Spinal cord (tissue), 10 donors: Measurements from ENCODE around the gene FAM163B. TPM values are rescaled to one million over a fixed set of nuclear protein-coding genes. Genes with fewer than 3 reads are reported as not detected.

Experiments used
- DNase-seq, 6 donors: peaks; one replicate each; pipeline versions ENCODE4 v3.0.0 to v3.0.0-alpha.2; 2013 to 2015; ENCODE audit warnings: low spot score in 6 of 6, low read depth in 4 of 6
- H3K27ac ChIP-seq: one replicate; pipeline ENCODE4 v1.5.1; 2013; ENCODE audit warnings: low read depth, low read length, control low read depth
- H3K27me3 ChIP-seq: one replicate; pipeline ENCODE4 v1.6.1; 2013; ENCODE audit warnings: low read length; ENCODE audit not compliant: control insufficient read depth, insufficient read depth
- H3K36me3 ChIP-seq: one replicate; pipeline ENCODE4 v1.6.1; 2013; ENCODE audit warnings: low read length; ENCODE audit not compliant: control insufficient read depth, insufficient read depth
- H3K4me1 ChIP-seq: one replicate; pipeline ENCODE4 v1.6.1; 2013; ENCODE audit warnings: low read length; ENCODE audit not compliant: control insufficient read depth, insufficient read depth
- H3K4me3 ChIP-seq: one replicate; pipeline ENCODE4 v1.5.1; 2013; ENCODE audit warnings: low read depth, low read length, control low read depth
- H3K9me3 ChIP-seq: one replicate; pipeline ENCODE4 v1.6.1; 2013; ENCODE audit warnings: low read length; ENCODE audit not compliant: control insufficient read depth, insufficient read depth
- WGBS: methylation state at CpG from one replicate; pipeline ENCODE4 v1.1.5; 2013; ENCODE audit warnings: missing lambda C conversion rate; ENCODE audit not compliant: insufficient coverage; 5-methylcytosine and 5-hydroxymethylcytosine counted together
- polyA plus RNA-seq, 2 donors: library from polyadenylated mRNA; unstranded; fragments of 120-200 nt; gene quantifications; one replicate each; pipeline ENCODE4 v1.2.1, GENCODE V29; 2013; ENCODE audit not compliant: insufficient read length in 2 of 2
- total RNA-seq, 2 donors: library from RNA; depleted of rRNA in 1 of 2; stranded (reverse); fragments of 120-200 nt in 1 of 2; fragments of >200 nt in 1 of 2; gene quantifications; one replicate each; pipeline versions ENCODE4 v1.2.3 to v1.2.4, GENCODE V29; 2013 to 2014
- donor health status: healthy.

The FAM163B gene
- total and polyA plus RNA-seq, 4 donors: 5.0 to 29.1 (median 17.9) TPM

- no peak overlapping the region for H3K4me3 ChIP-seq
- peaks cover 18% of the 10 kb centered on the region for H3K36me3 ChIP-seq
- H3K27ac ChIP-seq: no peak overlapping the region
- DNase-seq: no peak
- peaks cover 77% of the 10 kb centered on the region for H3K4me1 ChIP-seq
- H3K27me3 ChIP-seq: peaks cover 10% of the 10 kb centered on the region
- WGBS: 84% methylated on average over 11 of the region's 11 CpGs
- H3K9me3 ChIP-seq: no peaks in the 10 kb centered on the region
These were observed 73.1 kb downstream of the FAM163B start for GRCh38 chr9:133536080-133536479.

GRCh38 chr9:133535306-133535877 is 73.8 kb downstream of the FAM163B start:
- no peak overlapping the region for H3K27ac ChIP-seq
- H3K9me3 ChIP-seq: no peaks in the 10 kb centered on the region
- H3K27me3 ChIP-seq: peaks cover 10% of the 10 kb centered on the region
- WGBS: 66% methylated on average over 8 of the region's 13 CpGs
- DNase-seq: no peak
- H3K4me1 ChIP-seq: peaks cover 72% of the 10 kb centered on the region
- no peak overlapping the region for H3K4me3 ChIP-seq
- peaks cover 12% of the 10 kb centered on the region for H3K36me3 ChIP-seq

- Histone ChIP-seq H3K4me3 (peak within 1 kb of the TSS; percentile 29), H3K9me3 (no peaks in the 10 kb centered on the region), H3K27ac (no peak within 1 kb of the TSS), H3K4me1 (peaks cover 70% of the 10 kb centered on the region), H3K36me3 (peaks cover 12% of the 10 kb centered on the region), H3K27me3 (peaks cover 7% of the 10 kb centered on the region)
- DNase-seq: peak in 4 of 6 donors; percentile 43 to 92 (median 70)
- 4% methylated on average over 60 of the region's 70 CpGs for WGBS
These were observed 74.6 kb downstream of the FAM163B start, which contains the start of gene ADAMTSL2 for GRCh38 chr9:133534346-133535291. Gene ADAMTSL2, plus strand, starts transcription at chr9:133534704. Its CDS starts 2,009 bp downstream, at chr9:133536713.

GRCh38 chr9:133533857-133534256 is 75.3 kb downstream of the FAM163B start:
- 40% methylated on average over 9 of the region's 9 CpGs for WGBS
- Histone ChIP-seq H3K27ac (no peak overlapping the region), H3K36me3 (peaks cover 9% of the 10 kb centered on the region), H3K4me3 (no peak overlapping the region), H3K9me3 (no peaks in the 10 kb centered on the region), H3K4me1 (peaks cover 70% of the 10 kb centered on the region), H3K27me3 (peaks cover 6% of the 10 kb centered on the region)
- peak in 1 of 6 donors; percentile 22 for DNase-seq

GRCh38 chr9:133532937-133533668 is 76.1 kb downstream of the FAM163B start:
- DNase-seq: peak in 2 of 6 donors; percentile 59 to 63
- 51% methylated on average over 20 of the region's 20 CpGs for WGBS
- Histone ChIP-seq H3K36me3 (peaks cover 9% of the 10 kb centered on the region), H3K27ac (no peak overlapping the region), H3K4me3 (no peak overlapping the region), H3K27me3 (peaks cover 7% of the 10 kb centered on the region), H3K9me3 (no peaks in the 10 kb centered on the region), H3K4me1 (peaks cover 70% of the 10 kb centered on the region)

- Histone ChIP-seq H3K4me1 (peaks cover 79% of the 10 kb centered on the region), H3K27ac (no peak overlapping the region), H3K36me3 (no peaks in the 10 kb centered on the region), H3K4me3 (no peak overlapping the region), H3K9me3 (no peaks in the 10 kb centered on the region), H3K27me3 (peaks cover 7% of the 10 kb centered on the region)
- DNase-seq: no peak
- 75% methylated on average over 9 of the region's 9 CpGs for WGBS
These were observed 77.9 kb downstream of the FAM163B start for GRCh38 chr9:133531293-133531692.

GRCh38 chr9:133529874-133530273 is 79.3 kb downstream of the FAM163B start:
- peaks cover 72% of the 10 kb centered on the region for H3K4me1 ChIP-seq

GRCh38 chr9:133529457-133529856 is 79.7 kb downstream of the FAM163B start:
- WGBS: 76% methylated on average over 7 of the region's 7 CpGs
- no peak for DNase-seq
- no peaks in the 10 kb centered on the region for H3K9me3 ChIP-seq
- no peaks in the 10 kb centered on the region for H3K36me3 ChIP-seq
- H3K4me3 ChIP-seq: no peak overlapping the region
- peaks cover 4% of the 10 kb centered on the region for H3K27me3 ChIP-seq
- peaks cover 68% of the 10 kb centered on the region for H3K4me1 ChIP-seq
- H3K27ac ChIP-seq: no peak overlapping the region

More at GRCh38 chr9:133529874-133530273, 79.3 kb downstream of the FAM163B start:
- Histone ChIP-seq H3K4me3 (no peak overlapping the region), H3K36me3 (no peaks in the 10 kb centered on the region), H3K9me3 (no peaks in the 10 kb centered on the region), H3K27ac (no peak overlapping the region), H3K27me3 (peaks cover 5% of the 10 kb centered on the region)
- 82% methylated on average over 5 of the region's 7 CpGs for WGBS
- no peak for DNase-seq

GRCh38 chr9:133528876-133529241 is 80.3 kb downstream of the FAM163B start:
- 62% methylated on average over 10 of the region's 11 CpGs for WGBS
- Histone ChIP-seq H3K27me3 (peaks cover 3% of the 10 kb centered on the region), H3K9me3 (no peaks in the 10 kb centered on the region), H3K27ac (no peak overlapping the region), H3K36me3 (no peaks in the 10 kb centered on the region), H3K4me3 (no peak overlapping the region), H3K4me1 (peaks cover 66% of the 10 kb centered on the region)
- DNase-seq: no peak
